Renal pelvis (tissue), 4 donors: Measurements from ENCODE around the gene KIF21B. TPM values are rescaled to one million over a fixed set of nuclear protein-coding genes. Genes with fewer than 3 reads are reported as not detected.

Experiments used
- DNase-seq: peaks from one replicate; pipeline ENCODE4 v3.0.0-alpha.2; 2013
- polyA plus RNA-seq, 3 donors: library from polyadenylated mRNA; unstranded; fragments of 120-200 nt; gene quantifications; one replicate each; pipeline ENCODE4 v1.2.1, GENCODE V29; 2013; ENCODE audit not compliant: insufficient read length in 3 of 3

KIF21B gene
- polyA plus RNA-seq, 3 donors, result 2.4 to 3.2 (median 2.9) TPM

DNA sequence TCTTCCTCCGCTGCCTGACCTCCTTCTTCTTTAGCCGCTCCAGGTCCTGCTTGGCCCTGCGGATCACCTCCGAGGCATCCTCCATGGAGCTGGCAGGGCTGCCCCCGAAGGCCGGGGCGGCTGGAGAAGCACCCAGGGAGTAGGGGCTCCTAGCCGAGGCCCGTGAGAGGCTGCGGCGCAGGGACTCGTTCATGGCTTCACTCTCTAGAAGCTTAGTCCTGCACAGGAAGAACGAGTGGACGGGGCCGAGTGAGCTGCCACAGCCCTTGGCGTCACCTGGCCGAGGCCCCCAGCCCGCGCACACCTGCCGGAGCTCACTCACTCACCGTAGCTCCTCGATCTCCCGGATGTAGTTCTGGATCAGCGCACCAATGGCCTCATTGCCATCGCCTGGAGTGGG is 23.1 kb downstream of the KIF21B start:
- DNase-seq, result no peak

DNA sequence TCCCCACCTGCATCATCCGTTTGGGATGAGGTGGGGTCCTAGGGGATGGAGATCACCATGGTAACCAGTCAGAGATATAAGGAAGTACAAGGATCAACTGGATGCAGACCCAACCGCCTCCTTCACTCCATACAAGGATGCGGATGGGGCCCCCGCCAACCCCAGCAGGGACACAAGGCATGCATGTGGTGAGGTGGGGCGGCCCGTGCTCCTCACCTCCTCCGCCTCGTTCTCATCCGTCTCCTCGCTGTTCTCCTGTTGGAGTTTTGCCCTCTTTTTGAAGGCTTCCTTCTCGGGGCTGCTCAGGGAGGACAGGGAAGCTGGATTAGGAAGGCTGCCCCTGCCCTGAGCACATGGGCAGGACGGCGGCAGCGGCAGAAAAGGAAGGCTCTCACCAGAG is 23.8 kb downstream of the KIF21B start:
- DNase-seq, result no peak

DNA sequence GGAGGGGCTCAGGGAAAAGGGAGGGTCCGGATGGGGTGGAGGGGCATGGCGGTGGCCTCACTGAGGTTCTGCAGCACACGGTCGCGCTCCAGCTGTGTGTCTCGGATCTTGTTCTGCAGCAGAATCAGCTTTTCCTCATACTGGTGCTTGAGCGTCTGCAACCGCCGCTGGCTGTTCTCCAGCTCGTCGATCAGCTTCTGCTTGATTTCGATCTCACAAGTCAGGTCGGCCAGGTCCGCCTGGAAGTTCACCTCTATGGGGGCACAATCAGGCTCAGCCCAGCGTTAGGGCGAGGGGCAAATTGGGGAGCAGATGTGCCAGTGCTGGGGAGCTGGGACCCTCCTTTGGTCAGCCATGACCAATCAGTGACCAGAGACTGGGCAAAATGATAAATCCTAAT is 25.2 kb downstream of the KIF21B start:
- no peak for DNase-seq

DNA sequence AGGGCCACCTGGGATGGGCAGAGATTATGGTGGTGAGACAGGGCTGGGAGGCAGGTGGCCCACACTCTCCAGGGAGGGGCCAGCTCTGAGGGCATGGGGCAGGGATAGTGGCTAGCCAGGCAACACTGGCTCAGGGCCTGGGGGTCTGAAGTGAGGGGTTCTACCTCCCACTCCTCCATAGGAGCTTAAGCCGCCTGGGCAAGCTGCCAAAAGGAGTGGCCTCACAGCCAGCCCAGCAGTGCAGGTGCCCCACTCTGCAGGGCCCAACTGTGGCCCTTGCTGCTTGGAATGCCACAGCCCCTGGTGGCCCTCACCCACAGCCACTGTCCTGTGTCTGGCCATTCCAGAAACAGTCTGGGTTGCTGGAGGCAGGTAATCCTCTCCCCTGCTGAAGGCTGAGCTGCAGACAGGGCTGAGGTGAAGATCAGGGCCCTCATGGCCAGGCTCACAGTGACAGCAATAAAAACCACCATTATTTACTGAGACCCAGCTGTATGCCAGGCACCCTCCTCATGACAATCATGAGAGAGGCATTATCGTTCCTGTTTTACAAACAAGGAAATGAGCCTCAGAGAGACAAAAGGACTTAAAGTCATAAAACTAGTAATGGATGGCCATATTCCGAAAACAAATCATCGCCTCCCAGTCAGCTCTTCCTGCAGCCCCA is 31.0 kb downstream of the KIF21B start:
- DNase-seq, result no peak

DNA sequence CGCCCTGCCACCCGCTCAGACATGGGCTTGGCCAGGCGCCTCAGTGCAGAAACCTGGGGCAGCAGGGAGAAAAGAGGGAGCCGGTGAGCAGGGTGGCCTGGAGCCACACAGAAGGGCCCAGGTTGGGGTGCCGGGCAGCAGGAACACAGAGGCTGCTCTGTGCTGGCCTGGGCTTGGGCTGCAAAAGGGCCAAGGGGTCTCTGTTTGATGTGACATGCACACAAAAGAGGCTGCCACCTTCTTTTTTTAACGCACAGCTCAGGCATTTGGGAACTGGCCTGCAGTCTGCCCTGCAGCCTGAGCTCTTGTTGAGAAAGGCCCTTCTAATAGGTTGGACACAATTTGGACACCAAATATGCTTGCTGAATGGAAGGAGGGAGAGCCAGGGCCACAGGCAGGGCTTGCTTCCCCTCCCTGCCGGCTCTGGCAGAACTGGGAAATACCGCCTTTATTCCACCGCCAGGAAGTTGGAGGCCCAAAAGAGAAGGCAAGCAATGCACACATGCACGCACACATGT is 32.4 kb downstream of the KIF21B start:
- no peak for DNase-seq

DNA sequence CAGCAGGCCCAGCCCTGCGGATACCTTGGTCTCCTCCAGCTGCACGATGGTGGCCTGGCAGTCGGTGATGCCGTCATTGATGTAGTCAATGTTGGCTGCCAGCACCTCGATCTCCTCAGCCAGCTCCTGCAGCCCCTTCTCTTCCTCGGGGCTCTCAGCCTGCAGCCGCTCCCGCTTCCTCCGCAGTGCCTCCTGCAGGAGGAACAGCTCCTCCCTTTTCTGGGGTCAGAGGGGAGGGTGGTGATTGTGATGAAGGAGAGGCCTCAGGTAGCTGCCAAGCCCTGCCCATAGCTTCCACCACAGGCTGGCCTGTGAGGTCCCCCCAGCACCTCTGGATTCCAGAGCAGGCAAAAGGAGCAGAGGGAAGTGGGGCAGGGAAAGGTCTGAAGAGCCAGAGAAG is 33.4 kb downstream of the KIF21B start:
- DNase-seq, result no peak

DNA sequence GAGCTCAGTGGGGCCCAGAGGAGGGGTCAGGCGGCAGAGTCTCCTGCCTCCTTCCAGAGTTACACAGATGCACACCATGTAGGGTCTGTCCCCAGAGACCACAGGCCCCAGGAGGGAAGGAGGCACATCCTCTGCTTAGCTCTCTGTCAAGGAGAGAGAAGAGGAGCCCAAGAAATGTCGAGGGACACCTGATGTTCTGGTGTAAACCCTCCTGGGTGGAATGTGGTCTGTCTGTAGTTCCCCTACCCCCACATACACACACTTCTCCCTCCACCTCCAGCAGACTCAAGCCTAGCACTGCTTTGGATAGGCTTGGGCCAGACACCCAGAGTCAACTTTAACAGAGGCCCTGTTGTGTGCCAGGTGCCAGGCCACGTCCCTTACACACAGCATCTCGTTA is 34.2 kb downstream of the KIF21B start:
- no peak for DNase-seq

DNA sequence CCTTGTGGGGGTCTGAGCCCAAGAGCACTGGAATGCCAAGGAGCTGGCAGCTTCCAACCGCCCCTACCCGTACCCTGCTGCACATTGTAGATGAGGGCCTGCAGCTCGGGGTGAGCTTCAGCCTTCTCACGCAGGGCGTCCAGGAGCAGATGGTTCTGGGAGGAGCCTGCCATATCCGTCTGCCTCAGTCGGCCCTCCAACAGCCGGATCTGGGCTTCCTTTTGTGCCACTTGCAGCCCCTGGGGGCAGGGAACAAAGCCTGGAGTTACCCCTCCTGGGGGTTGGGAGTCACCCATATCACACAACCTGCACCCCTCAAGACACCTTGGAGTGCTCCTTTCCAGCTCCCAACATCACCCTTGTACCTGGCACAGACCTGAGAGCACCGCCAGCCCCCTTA is 34.8 kb downstream of the KIF21B start:
- no peak for DNase-seq

DNA sequence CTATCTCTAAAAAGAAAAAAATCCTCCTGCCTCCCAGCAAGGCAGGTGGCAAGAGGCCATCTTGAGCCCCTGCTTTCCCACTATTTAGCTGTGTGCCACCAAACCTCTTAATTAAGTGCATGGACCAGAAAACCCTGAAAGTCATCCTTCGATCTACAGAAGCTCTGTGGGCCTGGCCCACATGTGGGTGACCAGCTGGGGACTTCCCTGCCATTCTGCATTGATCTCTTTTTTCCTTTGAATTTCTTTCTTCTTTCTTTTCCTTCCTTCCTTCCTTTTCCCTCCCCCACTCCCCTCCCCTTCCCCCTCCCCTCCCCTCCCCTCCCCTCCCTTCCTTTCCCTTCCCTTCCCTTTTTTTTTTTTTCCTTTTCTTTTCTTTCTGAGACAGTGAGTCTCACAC is 38.0 kb downstream of the KIF21B start:
- no peak for DNase-seq

DNA sequence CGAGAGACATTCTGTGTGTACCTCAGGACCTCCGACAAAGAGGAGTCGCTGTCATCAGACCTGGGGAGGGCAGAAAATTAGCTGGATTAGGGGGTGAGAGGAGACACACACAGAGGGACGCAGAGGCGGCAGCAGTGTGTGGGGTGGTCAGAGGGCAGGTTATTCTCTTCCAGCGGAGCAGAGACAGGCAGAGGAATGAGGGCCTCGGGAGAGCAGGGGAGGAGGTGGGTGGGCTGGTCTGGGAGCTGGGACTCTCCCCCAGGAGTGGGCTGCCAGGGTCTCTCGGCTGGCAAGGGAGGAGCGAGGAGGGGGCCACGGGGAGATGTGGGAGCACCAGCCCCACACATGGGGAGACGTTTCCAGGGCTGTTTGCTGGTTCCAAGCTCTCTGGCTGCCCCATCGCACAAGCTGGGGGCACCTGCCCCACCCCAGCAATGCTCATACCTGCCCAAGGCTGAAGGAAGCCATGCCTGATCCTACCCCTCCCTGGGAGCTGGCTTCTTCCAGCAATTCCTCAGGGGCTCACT is 40.4 kb downstream of the KIF21B start:
- DNase-seq, result no peak

DNA sequence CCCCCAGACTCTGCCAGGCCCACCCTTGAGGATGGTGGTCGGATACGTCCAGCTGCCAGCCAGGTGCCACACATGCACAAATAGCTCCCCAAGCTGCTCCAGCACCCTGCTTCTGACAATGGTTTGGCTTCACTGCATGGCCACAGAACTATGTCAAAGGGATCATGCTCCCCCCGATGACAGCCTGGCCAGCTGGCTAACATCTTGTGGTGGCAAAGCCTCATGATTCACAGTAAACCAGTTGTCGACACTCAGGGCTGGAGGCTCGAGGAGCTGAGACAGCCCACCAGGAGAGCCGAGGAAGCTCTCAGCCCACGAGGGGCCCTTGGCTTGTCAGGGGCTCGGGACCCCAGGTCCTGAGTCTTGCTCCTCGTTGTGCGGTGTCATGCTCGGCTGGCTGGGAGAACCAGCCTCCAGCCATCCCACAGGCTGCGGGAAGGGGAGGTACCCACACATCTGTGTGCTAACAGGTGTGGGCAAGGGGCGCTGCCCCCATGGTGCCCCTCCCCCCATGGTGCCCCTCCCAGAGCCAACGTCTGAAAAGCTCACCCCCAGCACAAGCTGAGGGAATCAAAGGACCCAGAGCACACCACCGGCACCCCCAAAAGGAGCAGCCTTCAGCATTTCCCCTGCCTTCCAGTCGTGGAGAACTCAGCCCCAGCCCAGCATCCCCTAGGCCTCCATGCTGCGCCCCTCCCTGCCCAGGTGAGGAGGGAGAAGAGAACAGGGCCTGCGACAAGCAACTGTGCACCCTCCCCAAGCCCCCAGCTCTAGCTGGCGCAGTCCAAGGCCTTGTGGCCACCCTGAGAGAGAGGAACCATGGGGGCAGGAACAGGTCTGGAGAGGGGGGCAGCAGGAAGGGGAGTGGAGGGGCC is 41.2 kb downstream of the KIF21B start:
- DNase-seq, result no peak

DNA sequence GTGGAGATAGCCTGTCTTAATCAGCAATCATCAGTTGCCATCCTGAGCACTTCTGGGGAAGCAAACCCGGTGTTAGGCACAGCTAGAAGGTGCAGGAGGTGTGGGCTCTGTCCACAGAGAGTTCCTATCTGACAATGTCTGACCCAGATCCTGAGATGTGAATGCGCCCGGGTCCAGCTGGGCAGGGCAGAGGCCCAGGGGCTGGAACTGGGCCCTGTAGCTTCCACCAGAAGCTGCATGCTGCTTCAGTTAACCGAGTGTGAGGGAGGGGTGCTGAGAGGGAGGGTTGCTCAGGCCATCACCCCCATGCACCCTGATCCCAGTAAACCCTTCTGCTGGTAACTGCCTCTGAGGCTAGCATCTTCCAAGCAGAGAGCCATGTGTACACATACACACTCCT is 42.2 kb downstream of the KIF21B start:
- DNase-seq, result no peak

DNA sequence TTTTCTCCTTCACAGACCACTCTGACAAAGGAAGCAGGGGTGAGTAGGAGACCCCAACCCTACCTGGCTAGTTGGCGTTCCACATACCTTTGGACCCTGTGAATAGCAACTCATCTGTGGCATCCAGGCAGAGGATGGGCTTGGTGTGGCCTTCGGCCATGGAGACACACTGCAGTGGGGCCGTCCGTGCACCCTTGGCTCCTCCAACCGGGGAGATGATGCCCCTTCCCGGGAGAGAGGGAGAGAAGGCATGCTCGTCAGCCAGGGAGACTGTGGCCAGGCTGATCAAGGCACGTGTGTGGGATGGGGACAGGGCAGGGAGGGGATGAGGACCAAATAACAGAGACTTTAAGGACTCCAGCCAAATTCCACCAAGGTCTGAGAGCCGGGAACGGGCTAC is 42.6 kb downstream of the KIF21B start:
- no peak for DNase-seq

DNA sequence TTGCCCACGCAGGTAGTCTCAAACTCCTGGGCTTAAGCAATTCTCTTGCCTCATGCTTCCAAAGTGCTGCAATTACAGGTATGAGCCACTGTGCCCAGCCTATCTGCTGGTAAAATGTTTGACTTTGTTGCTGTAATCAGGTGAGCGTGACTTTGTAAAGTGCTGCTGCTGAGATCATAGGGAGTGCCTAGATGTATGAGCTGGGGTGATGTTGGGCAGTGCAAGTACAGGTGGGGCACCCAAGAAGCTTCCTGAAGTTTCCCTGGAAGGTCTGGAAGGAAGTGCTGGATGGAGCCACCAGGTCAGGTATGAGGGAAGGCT is 43.1 kb downstream of the KIF21B start:
- no peak for DNase-seq

DNA sequence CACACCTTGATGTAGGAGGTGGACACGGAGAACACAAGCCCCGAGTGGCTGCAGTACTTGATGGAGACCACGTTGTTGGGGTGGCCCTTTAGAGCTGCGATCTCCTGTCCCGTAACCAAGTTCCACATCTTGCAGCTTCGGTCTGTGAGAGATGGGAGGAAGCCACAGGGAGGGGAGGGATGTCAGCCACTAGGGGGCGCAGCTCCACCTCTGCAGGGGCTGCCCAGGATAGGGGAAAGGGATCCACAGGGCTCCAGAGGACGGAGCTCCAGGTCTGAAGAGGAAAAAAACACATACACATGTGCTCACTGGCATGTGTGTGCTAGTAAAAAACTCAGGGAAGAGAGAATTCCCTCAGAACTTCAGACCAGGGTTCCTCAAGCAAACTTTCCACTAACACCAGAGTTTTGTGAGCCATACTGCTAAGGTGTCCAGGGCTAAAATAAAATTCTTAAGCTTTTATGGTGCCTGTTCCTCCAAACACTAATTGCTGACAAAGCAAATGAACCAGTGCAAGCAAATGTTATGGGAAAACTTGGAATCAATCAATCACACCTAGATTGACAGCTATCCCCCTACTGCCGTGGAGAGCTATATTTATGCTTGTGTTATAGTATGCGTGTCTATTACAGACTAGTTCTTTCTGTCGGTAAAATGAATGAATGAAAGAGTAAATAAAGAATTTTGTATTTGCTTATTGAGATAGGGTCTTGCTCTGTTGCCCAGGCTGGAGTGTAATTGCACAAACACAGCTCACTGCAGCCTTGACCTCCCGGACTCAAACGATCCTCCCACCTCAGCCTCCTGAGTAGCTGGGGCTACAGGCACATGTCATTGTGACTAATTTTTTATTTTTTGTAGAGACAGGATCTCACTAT is 43.7 kb downstream of the KIF21B start:
- DNase-seq, result no peak

DNA sequence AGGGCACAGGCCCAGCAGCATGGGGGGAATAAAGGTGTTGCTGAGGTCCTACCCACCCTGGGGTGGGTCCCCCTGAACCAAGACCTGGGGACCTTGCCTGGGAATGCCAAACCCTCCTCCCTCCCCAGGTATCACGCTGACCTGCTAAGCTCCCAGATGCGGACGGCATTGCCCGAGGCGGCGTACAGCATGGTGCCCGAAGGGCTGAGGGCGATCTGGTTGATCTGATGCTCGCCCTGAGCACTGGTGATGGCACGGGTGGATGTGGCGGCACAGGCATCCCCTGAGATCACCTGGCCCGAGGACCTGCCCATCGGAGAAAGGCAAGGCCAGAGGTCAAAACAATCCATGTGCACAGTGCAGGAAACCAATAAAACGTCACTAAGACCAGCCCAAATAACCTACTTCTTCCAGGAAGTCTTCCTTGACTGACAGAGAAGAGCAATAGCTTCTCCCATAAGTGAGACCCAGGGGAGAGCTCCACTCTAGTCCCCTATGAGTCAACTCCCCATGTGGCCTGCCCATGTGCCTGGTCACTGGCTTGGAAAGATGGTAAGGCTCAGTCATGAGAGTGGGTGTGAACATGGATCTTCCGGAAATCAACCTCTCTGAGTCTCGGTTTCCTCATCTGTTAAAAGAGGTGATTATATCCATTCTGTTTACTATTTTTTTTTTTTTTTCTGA is 46.3 kb downstream of the KIF21B start:
- DNase-seq, result no peak

DNA sequence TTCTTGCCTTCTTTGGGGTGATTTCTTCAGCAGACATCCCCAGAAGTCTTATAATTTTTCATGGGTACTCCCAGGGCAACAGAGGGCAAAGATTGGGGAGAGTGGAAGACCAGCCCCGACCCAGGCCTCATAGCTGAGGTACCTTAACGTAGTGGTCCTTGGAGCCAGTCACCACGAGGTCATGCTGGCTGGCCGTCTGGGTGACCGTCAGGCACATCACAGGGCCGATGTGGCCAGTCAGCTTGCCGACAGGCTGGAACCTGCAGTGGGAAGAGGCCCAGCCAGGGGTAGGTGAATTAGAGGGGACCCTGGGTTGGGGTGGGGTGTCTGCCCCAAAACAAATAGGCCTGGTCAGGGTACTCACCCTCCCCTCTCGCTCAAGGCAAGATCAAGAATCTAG is 46.9 kb downstream of the KIF21B start:
- DNase-seq, result no peak

DNA sequence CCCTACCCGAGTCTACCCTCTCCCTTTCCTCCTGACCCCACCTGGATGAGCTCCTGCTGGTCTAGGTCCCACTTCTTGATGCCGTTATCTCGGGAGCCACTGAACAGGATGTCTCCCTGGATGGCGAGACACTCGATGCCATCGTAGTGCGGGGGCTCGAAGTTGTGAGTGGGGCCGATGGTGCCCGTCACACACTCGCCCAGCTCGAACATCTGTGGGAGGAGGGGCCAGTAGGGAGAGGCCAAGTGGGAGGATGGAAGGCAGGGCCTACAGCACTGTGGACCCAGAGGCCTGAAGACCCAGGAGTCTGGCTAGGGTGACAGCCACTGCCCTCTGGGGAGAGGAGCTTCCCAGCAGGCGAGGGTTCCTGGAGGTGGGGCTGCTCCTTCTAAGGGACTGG is 48.1 kb downstream of the KIF21B start:
- DNase-seq, result no peak

DNA sequence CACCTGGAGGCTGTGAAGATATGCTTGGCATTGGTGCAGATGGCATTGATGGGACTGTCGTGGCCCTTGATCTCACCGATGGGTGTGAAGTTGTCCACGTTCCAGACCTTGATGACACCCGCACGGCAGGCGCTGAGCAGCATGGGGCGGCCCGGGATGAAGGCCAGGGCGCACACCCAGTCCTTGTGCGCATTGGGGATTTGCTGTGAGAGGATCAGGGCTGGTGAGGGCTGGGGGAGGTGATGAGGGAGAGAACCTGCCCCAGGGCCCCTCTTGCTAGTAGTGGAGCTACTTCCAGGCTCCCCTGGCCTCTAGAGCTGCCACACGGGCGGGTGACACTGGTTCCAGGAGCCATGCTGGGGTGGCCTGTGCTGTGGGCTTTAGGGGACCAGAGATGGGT is 48.8 kb downstream of the KIF21B start:
- DNase-seq, result no peak

DNA sequence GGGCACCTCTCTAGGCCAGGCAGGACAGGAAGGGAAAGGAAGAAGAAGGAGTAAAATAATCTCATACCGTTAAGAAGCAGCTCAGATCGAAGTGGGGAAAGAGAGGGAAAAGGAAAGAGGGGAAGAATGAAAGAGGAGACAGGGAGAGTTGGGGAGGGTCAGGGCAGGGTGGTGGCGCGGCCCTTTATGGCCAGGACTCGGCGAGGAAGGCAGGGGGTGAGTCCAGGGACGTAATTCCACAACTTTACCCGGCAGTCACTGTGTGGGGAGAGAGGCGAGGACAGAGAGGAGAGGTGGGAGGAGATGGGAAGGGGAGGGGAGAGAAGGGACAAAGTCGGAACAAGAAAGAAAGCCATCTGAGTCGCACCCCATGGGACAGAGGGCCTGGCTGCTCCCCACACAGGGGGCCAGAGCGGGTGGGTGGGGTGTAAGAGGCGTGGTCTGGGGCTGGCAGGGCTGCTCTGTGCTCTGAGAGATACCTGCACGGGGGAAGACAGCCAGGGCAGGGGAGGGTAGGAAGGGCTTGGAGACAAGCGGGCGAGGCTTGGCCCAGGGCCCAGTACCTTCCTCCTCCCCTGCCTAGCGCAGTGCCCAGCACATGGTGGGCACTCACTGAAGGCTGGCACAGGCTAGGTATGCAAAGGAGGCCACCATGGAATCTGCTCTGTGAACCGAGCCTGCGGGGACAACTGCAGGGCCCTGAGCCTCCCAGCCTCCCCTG is 49.4 kb downstream of the KIF21B start:
- no peak for DNase-seq
